ENCODE data around the gene KSR2. TPM values are rescaled to one million over a fixed set of nuclear protein-coding genes. Genes with fewer than 3 reads are reported as not detected.

Gene KSR2
- total RNA-seq, 1 donor from 2014 or later: 0.30 TPM

DNA sequence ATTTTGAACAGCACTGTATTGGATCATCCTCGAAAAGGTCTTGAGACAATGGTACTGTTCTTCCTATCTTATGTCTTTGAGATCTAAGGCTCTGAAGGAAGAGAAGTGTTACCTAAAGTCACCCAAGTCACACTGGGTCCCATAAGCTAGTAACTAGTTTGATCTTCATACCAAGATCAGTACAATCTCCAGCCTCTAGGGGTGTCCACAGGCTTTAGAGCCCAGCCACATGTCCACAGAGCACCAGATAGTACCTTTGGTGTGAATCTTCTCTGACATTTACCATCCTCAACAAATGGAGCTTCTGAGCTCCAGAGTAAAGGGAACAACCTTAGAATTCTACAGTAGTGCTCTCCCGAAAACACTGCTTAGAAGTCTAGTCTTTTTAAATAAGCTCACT is 78.7 kb downstream of the KSR2 start:
- H3K79me2 ChIP-seq (ENCODE audit: low read depth): no peaks in the 10 kb centered on the region
- no peak overlapping the region for H2AFZ ChIP-seq (replicated peaks)
- H3K4me1 ChIP-seq: no peaks in the 10 kb centered on the region
- H3K36me3 Mint-ChIP-seq: no peaks in the 10 kb centered on the region
- H3K4me2 ChIP-seq: no peak overlapping the region
- no peaks in the 10 kb centered on the region for H3K36me3 ChIP-seq
- no peaks in the 10 kb centered on the region for H3F3A ChIP-seq (ENCODE audit: low read depth)
- H3K9me3 Mint-ChIP-seq: no peaks in the 10 kb centered on the region
- H3K4me3 ChIP-seq: no peak overlapping the region
- H4K20me1 ChIP-seq (ENCODE audit: low read depth): no peaks in the 10 kb centered on the region
- no peak overlapping the region for H3K9ac ChIP-seq
- H3K9me3 ChIP-seq (ENCODE audit: low read depth): no peaks in the 10 kb centered on the region
- no peak for DNase-seq (ENCODE audit: low spot score)
- TF ChIP-seq, protein P1, sequence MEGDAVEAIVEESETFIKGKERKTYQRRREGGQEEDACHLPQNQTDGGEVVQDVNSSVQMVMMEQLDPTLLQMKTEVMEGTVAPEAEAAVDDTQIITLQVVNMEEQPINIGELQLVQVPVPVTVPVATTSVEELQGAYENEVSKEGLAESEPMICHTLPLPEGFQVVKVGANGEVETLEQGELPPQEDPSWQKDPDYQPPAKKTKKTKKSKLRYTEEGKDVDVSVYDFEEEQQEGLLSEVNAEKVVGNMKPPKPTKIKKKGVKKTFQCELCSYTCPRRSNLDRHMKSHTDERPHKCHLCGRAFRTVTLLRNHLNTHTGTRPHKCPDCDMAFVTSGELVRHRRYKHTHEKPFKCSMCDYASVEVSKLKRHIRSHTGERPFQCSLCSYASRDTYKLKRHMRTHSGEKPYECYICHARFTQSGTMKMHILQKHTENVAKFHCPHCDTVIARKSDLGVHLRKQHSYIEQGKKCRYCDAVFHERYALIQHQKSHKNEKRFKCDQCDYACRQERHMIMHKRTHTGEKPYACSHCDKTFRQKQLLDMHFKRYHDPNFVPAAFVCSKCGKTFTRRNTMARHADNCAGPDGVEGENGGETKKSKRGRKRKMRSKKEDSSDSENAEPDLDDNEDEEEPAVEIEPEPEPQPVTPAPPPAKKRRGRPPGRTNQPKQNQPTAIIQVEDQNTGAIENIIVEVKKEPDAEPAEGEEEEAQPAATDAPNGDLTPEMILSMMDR (IDR thresholded peaks at IDR 0.05): peak; percentile 19
- no peak for TF ChIP-seq EZH2phosphoT487 (IDR thresholded peaks at IDR 0.05)
- H3K4me1 Mint-ChIP-seq: no peaks in the 10 kb centered on the region
- no peak overlapping the region for H3K27ac ChIP-seq
- no peaks in the 10 kb centered on the region for H3K27me3 ChIP-seq
- no peak overlapping the region for H3K27ac Mint-ChIP-seq
- no peak overlapping the region for H3K4me3 Mint-ChIP-seq
- H3K27me3 Mint-ChIP-seq (ENCODE audit: insufficient read depth, low read depth): no peaks in the 10 kb centered on the region

DNA sequence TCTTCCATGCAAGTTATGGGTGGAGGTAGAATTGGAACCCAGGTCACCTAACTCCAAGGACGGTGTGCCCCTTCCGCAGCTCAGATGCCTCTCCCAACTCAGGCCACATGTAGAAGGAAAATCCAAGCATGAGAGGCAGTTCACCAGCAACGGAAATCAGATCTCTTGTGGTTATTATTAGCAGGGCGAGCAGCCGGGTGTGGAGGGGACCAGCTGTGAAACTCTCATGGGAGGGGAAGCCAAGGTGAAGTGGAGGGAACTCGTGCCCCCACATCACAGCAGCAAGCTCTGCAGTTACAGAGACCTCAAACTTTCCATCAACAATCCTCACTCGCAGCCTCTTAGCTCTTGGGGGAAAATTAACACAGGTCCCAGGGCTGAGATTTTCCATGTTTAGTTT is 79.7 kb downstream of the KSR2 start:
- H3K36me3 Mint-ChIP-seq: no peaks in the 10 kb centered on the region
- H3K27ac Mint-ChIP-seq: no peak overlapping the region
- H3K9ac ChIP-seq: no peak overlapping the region
- no peaks in the 10 kb centered on the region for H3K4me1 ChIP-seq
- H3K4me1 Mint-ChIP-seq: no peaks in the 10 kb centered on the region
- H3K79me2 ChIP-seq (ENCODE audit: low read depth): no peaks in the 10 kb centered on the region
- H3K27me3 Mint-ChIP-seq (ENCODE audit: insufficient read depth, low read depth): no peaks in the 10 kb centered on the region
- no peaks in the 10 kb centered on the region for H3K27me3 ChIP-seq
- no peak overlapping the region for H3K4me3 Mint-ChIP-seq
- no peak for DNase-seq (ENCODE audit: low spot score)
- H2AFZ ChIP-seq (replicated peaks): no peak overlapping the region
- no peaks in the 10 kb centered on the region for H3K36me3 ChIP-seq
- TF ChIP-seq, protein P1 (IDR thresholded peaks at IDR 0.05): no peak
- TF ChIP-seq EZH2 (IDR thresholded peaks at IDR 0.05) (no peak), EZH2phosphoT487 (IDR thresholded peaks at IDR 0.05) (no peak)
- no peaks in the 10 kb centered on the region for H4K20me1 ChIP-seq (ENCODE audit: low read depth)
- no peaks in the 10 kb centered on the region for H3K9me3 ChIP-seq (ENCODE audit: low read depth)
- H3K4me3 ChIP-seq: no peak overlapping the region
- no peaks in the 10 kb centered on the region for H3K9me3 Mint-ChIP-seq
- no peak overlapping the region for H3K4me2 ChIP-seq
- no peaks in the 10 kb centered on the region for H3F3A ChIP-seq (ENCODE audit: low read depth)
- no peak overlapping the region for H3K27ac ChIP-seq

DNA sequence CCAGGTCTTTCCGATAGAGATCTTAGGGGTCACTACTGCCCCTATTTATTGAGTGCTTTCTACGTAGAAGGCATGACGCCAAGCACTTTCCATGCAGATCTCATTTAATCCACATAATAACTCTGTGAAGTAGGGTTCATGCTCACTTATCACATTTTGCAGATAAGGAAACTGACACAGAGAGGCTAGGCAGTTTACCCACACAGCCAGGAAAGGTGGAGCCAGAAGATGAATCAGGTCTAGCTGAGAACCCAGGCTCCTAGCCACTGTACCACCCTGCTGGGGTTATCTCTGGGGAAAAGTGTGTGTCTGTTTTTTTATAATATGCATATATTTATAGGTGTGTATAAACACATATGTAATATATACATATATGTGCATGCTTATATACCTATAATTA is 83.6 kb downstream of the KSR2 start:
- H4K20me1 ChIP-seq (ENCODE audit: low read depth): no peaks in the 10 kb centered on the region
- no peak overlapping the region for H3K4me3 ChIP-seq
- no peaks in the 10 kb centered on the region for H3K4me1 ChIP-seq
- no peaks in the 10 kb centered on the region for H3K27me3 Mint-ChIP-seq (ENCODE audit: insufficient read depth, low read depth)
- H3K4me1 Mint-ChIP-seq: no peaks in the 10 kb centered on the region
- no peak overlapping the region for H2AFZ ChIP-seq (replicated peaks)
- no peaks in the 10 kb centered on the region for H3F3A ChIP-seq (ENCODE audit: low read depth)
- H3K9me3 ChIP-seq (ENCODE audit: low read depth): no peaks in the 10 kb centered on the region
- H3K4me2 ChIP-seq: no peak overlapping the region
- no peak overlapping the region for H3K27ac Mint-ChIP-seq
- H3K36me3 ChIP-seq: no peaks in the 10 kb centered on the region
- no peaks in the 10 kb centered on the region for H3K9me3 Mint-ChIP-seq
- TF ChIP-seq, protein P1 (IDR thresholded peaks at IDR 0.05): no peak
- H3K9ac ChIP-seq: no peak overlapping the region
- no peaks in the 10 kb centered on the region for H3K79me2 ChIP-seq (ENCODE audit: low read depth)
- H3K27me3 ChIP-seq: no peaks in the 10 kb centered on the region
- H3K27ac ChIP-seq: no peak overlapping the region
- no peak for DNase-seq (ENCODE audit: low spot score)
- H3K36me3 Mint-ChIP-seq: no peaks in the 10 kb centered on the region
- no peak overlapping the region for H3K4me3 Mint-ChIP-seq

DNA sequence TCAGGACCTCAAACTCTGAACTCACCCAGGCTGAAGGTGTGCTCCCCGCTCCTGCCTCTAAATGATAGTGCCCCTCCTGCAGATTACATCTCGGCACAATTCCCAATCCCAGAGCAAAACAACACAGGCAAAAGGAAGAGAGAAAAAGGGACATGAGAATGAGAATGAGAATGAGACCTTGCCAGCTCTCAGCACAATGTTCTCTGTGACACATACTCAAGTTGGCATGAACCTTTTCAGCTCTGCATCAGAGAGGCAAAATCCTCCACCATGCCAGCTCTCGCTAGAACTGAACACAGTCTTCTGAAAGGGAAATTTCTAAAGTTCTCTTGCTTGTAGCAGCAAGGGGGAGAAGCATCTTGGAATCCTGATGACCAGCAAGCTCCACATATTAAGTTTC is 84.6 kb downstream of the KSR2 start:
- DNase-seq (ENCODE audit: low spot score): no peak
- Histone ChIP-seq H3K27me3 (no peaks in the 10 kb centered on the region), H3K79me2 (ENCODE audit: low read depth) (no peaks in the 10 kb centered on the region), H3K4me2 (no peak overlapping the region), H4K20me1 (ENCODE audit: low read depth) (no peaks in the 10 kb centered on the region), H3K4me1 (no peaks in the 10 kb centered on the region), H2AFZ (replicated peaks) (no peak overlapping the region), H3K27ac (no peak overlapping the region), H3F3A (ENCODE audit: low read depth) (no peaks in the 10 kb centered on the region), H3K36me3 (no peaks in the 10 kb centered on the region), H3K9me3 (ENCODE audit: low read depth) (no peaks in the 10 kb centered on the region), H3K9ac (no peak overlapping the region), H3K4me3 (no peak overlapping the region)
- no peak overlapping the region for H3K27ac Mint-ChIP-seq
- no peaks in the 10 kb centered on the region for H3K4me1 Mint-ChIP-seq
- H3K36me3 Mint-ChIP-seq: no peaks in the 10 kb centered on the region
- no peaks in the 10 kb centered on the region for H3K9me3 Mint-ChIP-seq
- TF ChIP-seq EZH2 (IDR thresholded peaks at IDR 0.05): no peak
- TF ChIP-seq, protein P1 (IDR thresholded peaks at IDR 0.05): no peak
- no peak for TF ChIP-seq EZH2phosphoT487 (IDR thresholded peaks at IDR 0.05)
- H3K4me3 Mint-ChIP-seq: no peak overlapping the region
- H3K27me3 Mint-ChIP-seq (ENCODE audit: insufficient read depth, low read depth): no peaks in the 10 kb centered on the region
